ENCODE measurements around the gene RNASEH2A. TPM values are rescaled to one million over a fixed set of nuclear protein-coding genes. Genes with fewer than 3 reads are reported as not detected.
A peak's percentile ranks its signal among the peaks of the same experiment; 100 is the strongest.
"Not testable (repeated sequence)": the region's sequence is repeated elsewhere in the genome, so short reads cannot be mapped to it uniquely, and the experiment has no call there.

RNASEH2A gene
- polyA plus RNA-seq, 2 donors = 6.9 to 20.8 TPM

DNA sequence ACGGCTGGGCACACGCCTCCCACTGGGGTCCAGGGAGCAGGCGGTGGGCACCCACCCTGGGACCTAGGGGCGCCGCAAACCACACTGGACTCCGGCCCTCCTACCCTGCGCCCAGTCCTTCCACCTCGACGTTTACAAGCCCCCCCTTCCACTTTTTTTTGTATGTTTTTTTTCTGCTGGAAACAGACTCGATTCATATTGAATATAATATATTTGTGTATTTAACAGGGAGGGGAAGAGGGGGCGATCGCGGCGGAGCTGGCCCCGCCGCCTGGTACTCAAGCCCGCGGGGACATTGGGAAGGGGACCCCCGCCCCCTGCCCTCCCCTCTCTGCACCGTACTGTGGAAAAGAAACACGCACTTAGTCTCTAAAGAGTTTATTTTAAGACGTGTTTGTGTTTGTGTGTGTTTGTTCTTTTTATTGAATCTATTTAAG lies 13.5 kb upstream of the RNASEH2A start:
- Histone ChIP-seq H3K27me3 (ENCODE audit: control insufficient read depth in 1 of 2, insufficient read depth in 2 of 2, low read length in 2 of 2) (no peaks in the 10 kb centered on the region), H3K4me1 (ENCODE audit: control insufficient read depth in 2 of 2, insufficient read depth in 2 of 2, low read length in 1 of 2) (peaks cover 0 to 3% of the 10 kb centered on the region in 2 donors), H3K4me3 (ENCODE audit: low read depth in 1 of 2, low read length in 2 of 2) (peak overlapping the region; percentile 96 to 99), H3K9me3 (ENCODE audit: control insufficient read depth in 2 of 2, insufficient read depth in 1 of 2, low read depth in 1 of 2, low read length in 1 of 2) (no peaks in the 10 kb centered on the region), H3K36me3 (ENCODE audit: control insufficient read depth in 2 of 2, insufficient read depth in 2 of 2, low read length in 1 of 2) (peaks cover 0 to 4% of the 10 kb centered on the region in 2 donors), H3K27ac (ENCODE audit: low read depth in 2 of 2, low read length in 1 of 2) (peak overlapping the region; percentile 99 to 100)
- WGBS, 2 donors = 0% methylated on average over 22 of the region's 22 CpGs

DNA sequence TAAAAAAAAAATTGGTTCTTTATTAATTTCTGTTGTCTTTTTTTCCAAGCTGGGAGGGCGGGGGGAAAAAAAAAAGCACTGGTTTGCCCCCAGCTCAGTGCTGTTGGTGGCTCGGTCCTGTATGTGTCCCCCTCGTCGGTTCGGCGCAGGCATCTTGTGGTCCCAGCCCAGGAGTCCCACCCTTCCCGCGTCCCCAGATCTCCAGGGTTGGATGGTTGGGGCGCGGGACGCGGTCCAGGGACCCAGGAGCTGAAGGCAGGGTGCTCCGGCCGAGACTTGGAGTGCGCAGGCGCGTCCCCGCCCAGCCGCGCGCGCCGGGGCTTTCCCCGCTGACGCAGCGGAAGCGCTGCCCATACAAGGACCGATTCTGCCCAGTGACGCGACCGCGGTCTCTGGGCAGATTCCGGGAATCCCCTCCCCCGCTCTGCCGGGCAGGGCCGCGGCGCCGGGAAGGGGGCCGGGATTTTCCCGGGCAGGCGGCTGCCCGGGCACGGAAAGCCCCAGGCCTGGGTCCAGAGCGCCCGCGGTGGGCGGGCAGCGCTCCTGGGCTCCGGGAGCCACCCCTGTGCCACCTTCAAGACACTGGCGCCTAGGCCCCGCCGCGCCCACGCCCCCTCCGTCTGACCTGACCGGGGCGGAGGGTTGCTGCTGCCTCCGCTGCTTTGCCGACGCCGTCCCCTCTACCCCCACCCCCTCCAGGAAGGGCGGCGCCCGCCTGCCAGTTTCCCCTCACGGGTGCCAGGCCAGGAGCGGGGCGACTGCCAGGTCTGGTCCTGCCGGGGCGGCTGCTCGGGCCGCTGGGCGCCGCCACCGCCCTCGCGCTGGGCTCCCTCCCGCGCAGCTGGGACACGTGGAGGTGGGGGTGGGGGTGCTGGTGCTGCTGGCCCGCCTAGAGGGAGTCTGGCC lies 12.8 kb upstream of the RNASEH2A start:
- Histone ChIP-seq H3K9me3 (ENCODE audit: control insufficient read depth in 2 of 2, insufficient read depth in 1 of 2, low read depth in 1 of 2, low read length in 1 of 2) (no peaks in the 10 kb centered on the region), H3K36me3 (ENCODE audit: control insufficient read depth in 2 of 2, insufficient read depth in 2 of 2, low read length in 1 of 2) (peaks cover 0 to 4% of the 10 kb centered on the region in 2 donors), H3K27ac (ENCODE audit: low read depth in 2 of 2, low read length in 1 of 2) (peak overlapping the region; percentile 99 to 100), H3K4me3 (ENCODE audit: low read depth in 1 of 2, low read length in 2 of 2) (peak overlapping the region; percentile 96 to 99), H3K4me1 (ENCODE audit: control insufficient read depth in 2 of 2, insufficient read depth in 2 of 2, low read length in 1 of 2) (peaks cover 0 to under 1% of the 10 kb centered on the region in 2 donors), H3K27me3 (ENCODE audit: control insufficient read depth in 1 of 2, insufficient read depth in 2 of 2, low read length in 2 of 2) (no peaks in the 10 kb centered on the region)
- WGBS, 2 donors = 0 to 1% methylated on average over 74 to 81 of the region's 81 CpGs

DNA sequence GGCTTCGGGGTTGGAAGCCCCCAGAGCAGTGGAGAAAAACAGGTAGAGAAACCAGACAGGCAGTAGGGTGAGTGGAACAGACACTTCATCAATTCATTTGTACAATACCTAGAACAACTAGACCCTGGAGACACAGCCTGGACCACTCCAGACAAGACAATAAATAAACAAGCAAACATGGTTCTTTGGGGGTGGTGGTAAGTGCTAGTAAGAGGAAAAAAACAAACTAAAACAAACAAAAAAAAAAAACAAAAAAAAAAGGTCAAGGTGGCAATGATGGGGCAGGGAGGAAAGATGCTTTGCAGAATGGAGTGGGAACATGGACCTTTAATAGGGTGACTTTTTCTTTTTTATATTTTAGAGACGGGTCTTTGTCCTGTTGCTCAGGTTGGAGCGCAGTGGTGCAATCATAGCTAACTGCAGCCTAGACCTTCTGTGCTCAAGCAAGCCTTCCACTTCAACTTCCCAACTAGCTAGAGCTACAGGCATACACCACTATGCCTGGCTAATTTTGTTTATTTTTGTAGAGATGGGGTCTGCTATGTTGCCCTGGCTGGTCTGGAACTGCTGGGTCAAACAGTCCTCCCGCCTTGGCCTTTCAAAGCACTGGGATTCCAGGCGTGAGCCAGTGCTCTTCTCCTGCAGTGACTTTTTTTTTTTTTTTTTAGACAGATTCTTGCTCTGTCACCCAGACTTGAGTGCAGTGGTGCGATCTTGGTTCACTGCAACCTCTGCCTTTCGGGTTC lies 12.0 kb upstream of the RNASEH2A start:
- no peaks in the 10 kb centered on the region for H3K9me3 ChIP-seq (ENCODE audit: control insufficient read depth in 2 of 2, insufficient read depth in 1 of 2, low read depth in 1 of 2, low read length in 1 of 2)
- no peaks in the 10 kb centered on the region for H3K27me3 ChIP-seq (ENCODE audit: control insufficient read depth in 1 of 2, insufficient read depth in 2 of 2, low read length in 2 of 2)
- H3K4me1 ChIP-seq (ENCODE audit: control insufficient read depth in 2 of 2, insufficient read depth in 2 of 2, low read length in 1 of 2) = no peaks in the 10 kb centered on the region
- H3K27ac ChIP-seq (ENCODE audit: low read depth in 2 of 2, low read length in 1 of 2) = peak overlapping the region; percentile 99 to 100
- WGBS, 2 donors = 57 to 60% methylated on average over 7 of the region's 7 CpGs
- H3K36me3 ChIP-seq (ENCODE audit: control insufficient read depth in 2 of 2, insufficient read depth in 2 of 2, low read length in 1 of 2) = peaks cover 0 to 4% of the 10 kb centered on the region in 2 donors
- peak overlapping the region; percentile 96 to 99 for H3K4me3 ChIP-seq (ENCODE audit: low read depth in 1 of 2, low read length in 2 of 2)

DNA sequence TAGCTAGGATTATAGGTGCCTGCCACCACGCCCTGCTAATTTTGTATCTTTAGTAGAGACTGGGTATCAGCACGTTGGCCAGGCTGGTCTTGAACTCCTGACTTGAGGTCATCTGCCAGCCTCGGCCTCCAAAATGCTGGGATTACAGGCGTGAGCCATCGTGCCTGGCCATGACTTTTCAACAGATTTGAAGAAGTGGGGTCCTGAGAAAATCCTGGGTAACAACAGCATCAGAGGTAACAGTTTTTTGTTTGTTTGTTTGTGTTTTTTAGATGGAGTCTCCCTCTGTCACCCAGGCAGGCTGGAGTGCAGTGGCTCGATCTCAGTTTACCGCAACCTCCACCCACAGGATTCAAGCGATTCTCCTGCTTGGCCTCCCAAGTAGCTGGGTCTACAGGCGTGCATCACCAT lies 11.4 kb upstream of the RNASEH2A start:
- no peaks in the 10 kb centered on the region for H3K27me3 ChIP-seq (ENCODE audit: control insufficient read depth in 1 of 2, insufficient read depth in 2 of 2, low read length in 2 of 2)
- no peaks in the 10 kb centered on the region for H3K9me3 ChIP-seq (ENCODE audit: control insufficient read depth in 2 of 2, insufficient read depth in 1 of 2, low read depth in 1 of 2, low read length in 1 of 2)
- H3K4me3 ChIP-seq (ENCODE audit: low read depth in 1 of 2, low read length in 2 of 2) = no peak overlapping the region
- no peaks in the 10 kb centered on the region for H3K4me1 ChIP-seq (ENCODE audit: control insufficient read depth in 2 of 2, insufficient read depth in 2 of 2, low read length in 1 of 2)
- peaks cover 0 to 10% of the 10 kb centered on the region in 2 donors for H3K36me3 ChIP-seq (ENCODE audit: control insufficient read depth in 2 of 2, insufficient read depth in 2 of 2, low read length in 1 of 2)
- H3K27ac ChIP-seq (ENCODE audit: low read depth in 2 of 2, low read length in 1 of 2) = peak overlapping the region; percentile 85 to 99
- WGBS, 2 donors = 83 to 86% methylated on average over 9 of the region's 9 CpGs

DNA sequence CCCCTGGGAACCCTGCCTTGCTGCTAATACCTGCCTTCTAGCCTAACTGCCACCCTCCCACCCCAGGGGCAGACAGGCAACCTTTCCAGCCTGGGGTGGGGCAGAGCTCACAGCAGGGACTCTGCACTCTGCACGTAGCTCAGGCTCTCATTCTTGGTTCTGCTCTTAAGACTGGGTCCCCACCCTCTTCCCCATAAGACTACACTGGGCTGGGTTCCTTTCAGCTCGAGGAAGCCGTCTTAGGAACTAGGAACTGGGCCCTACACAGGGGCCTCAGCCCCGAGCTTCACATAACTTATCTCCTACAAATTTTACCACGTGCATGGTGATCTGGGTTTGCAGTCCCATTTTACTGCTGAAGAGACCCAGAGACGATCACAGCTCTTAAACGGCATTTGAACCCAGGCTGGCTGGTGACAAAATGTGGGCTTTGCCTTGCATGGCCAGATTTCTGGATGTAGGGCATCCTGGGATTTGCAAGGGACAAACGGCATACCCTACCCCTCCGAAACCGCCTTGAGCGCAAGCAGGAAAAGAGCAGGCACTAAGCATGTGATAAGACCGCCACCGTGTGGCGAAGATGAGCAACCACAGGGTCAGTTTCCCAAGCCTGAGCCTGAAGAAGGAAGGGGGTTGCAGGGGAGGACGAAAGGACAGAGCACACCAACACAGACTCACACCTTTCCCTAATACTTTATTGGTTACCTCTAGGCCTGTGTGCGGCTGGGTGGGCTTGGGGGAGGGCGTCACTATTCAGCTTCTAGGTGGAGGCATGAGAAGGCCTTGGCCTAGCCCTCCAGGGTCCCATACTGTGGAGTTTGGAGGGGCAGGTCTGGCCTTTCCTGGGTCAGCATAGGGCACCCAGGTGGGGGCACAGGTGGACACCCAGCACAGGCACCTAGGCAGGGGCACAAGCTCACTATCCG lies 10.0 kb upstream of the RNASEH2A start:
- no peaks in the 10 kb centered on the region for H3K9me3 ChIP-seq (ENCODE audit: control insufficient read depth in 2 of 2, insufficient read depth in 1 of 2, low read depth in 1 of 2, low read length in 1 of 2)
- H3K27ac ChIP-seq (ENCODE audit: low read depth in 2 of 2, low read length in 1 of 2) = peak overlapping the region; percentile 90 to 91
- no peaks in the 10 kb centered on the region for H3K27me3 ChIP-seq (ENCODE audit: control insufficient read depth in 1 of 2, insufficient read depth in 2 of 2, low read length in 2 of 2)
- peak overlapping the region; percentile 4 to 8 for H3K4me3 ChIP-seq (ENCODE audit: low read depth in 1 of 2, low read length in 2 of 2)
- peaks cover 0 to 15% of the 10 kb centered on the region in 2 donors for H3K36me3 ChIP-seq (ENCODE audit: control insufficient read depth in 2 of 2, insufficient read depth in 2 of 2, low read length in 1 of 2)
- H3K4me1 ChIP-seq (ENCODE audit: control insufficient read depth in 2 of 2, insufficient read depth in 2 of 2, low read length in 1 of 2) = peaks cover 3% of the 10 kb centered on the region in 2 donors
- 5 to 6% methylated on average over 18 of the region's 18 CpGs for WGBS, 2 donors

DNA sequence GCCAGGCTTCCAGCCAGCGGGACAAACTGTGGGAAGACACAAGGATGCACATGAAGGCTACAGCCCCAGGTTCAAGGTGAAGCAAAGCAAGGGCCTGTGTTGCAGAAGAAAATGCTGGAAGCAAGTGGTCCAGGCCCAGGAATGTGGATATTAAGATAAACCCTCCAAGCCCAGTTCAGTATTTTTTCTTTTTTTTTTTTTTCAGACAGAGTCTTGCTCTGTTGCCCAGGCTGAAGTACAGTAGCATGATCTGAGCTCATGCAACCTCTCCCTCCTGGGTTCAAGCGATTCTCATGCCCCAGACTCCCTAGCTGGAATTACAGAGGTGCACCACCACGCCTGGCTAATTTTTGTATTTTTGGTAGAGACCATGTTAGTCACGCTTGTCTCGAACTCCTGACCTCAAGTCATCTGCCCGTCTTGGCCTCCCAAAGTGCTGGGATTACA lies 9.2 kb upstream of the RNASEH2A start:
- 91 to 94% methylated on average over 6 of the region's 6 CpGs for WGBS, 2 donors
- Histone ChIP-seq H3K4me3 (ENCODE audit: low read depth in 1 of 2, low read length in 2 of 2) (no peak overlapping the region), H3K9me3 (ENCODE audit: control insufficient read depth in 2 of 2, insufficient read depth in 1 of 2, low read depth in 1 of 2, low read length in 1 of 2) (no peaks in the 10 kb centered on the region), H3K27ac (ENCODE audit: low read depth in 2 of 2, low read length in 1 of 2) (peak overlapping the region in 1 of 2 donors; percentile 90), H3K36me3 (ENCODE audit: control insufficient read depth in 2 of 2, insufficient read depth in 2 of 2, low read length in 1 of 2) (peaks cover 0 to 15% of the 10 kb centered on the region in 2 donors), H3K4me1 (ENCODE audit: control insufficient read depth in 2 of 2, insufficient read depth in 2 of 2, low read length in 1 of 2) (peaks cover 3% of the 10 kb centered on the region in 2 donors), H3K27me3 (ENCODE audit: control insufficient read depth in 1 of 2, insufficient read depth in 2 of 2, low read length in 2 of 2) (no peaks in the 10 kb centered on the region)

DNA sequence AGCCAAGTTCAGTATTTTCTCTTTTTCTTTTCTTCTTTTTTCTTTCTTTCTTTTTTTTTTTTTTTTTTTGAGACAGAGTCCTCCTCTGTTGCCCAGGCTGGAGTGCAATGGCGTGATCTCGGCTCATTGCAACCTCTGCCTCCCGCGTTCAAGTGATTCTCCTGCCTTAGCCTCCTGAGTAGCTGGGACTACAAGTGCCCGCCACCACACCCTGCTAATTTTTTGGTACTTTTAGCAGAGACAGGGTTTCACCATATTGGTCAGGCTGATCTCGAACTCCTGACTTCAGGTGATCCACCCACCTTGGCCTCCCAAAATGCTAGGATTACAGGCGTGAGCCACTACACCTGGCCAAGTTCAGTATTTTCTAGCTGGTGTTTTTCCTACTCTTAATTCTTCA lies 8.8 kb upstream of the RNASEH2A start:
- H3K27me3 ChIP-seq (ENCODE audit: control insufficient read depth in 1 of 2, insufficient read depth in 2 of 2, low read length in 2 of 2); H3K27ac ChIP-seq (ENCODE audit: low read depth in 2 of 2, low read length in 1 of 2); H3K4me3 ChIP-seq (ENCODE audit: low read depth in 1 of 2, low read length in 2 of 2); H3K4me1 ChIP-seq (ENCODE audit: control insufficient read depth in 2 of 2, insufficient read depth in 2 of 2, low read length in 1 of 2); H3K9me3 ChIP-seq (ENCODE audit: control insufficient read depth in 2 of 2, insufficient read depth in 1 of 2, low read depth in 1 of 2, low read length in 1 of 2): not testable (repeated sequence)
- H3K36me3 ChIP-seq (ENCODE audit: control insufficient read depth in 2 of 2, insufficient read depth in 2 of 2, low read length in 1 of 2) = peaks cover 0 to 12% of the 10 kb centered on the region in 2 donors
- WGBS, 2 donors = 95 to 97% methylated on average over 7 of the region's 7 CpGs

DNA sequence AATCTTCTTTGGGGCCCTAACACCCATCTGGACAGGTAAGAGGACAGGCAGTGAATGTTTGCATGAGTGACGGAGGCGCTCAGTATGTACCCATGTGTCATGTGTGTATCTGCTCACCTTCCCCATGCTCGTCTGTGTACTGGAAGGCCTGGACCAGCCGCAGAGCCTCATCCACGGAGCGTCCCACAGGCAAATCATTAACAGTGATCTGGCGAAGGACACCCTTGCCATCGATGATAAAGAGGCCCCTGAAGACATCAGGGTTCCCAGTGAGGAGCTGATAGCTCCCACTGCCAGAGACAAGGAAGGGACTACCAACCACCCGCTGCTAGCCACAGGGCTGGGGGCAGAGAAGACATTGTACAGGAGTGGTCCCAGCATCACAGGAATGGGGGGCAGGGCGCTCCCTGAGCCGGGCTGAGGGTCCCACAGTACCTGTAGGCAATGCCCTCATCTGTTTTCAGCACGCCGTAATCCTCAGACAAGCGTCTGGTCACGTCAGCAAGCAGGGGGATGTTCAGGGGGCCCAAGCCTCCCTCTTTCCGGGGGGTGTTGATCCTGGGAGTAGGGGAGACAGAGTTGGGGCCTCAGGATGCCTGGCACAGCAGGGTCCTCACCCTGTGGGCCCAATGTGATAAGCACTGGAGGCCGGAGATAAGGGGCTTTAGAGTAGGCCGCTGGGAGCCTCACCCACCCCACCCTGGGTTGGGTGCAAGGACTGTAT lies 6.5 kb upstream of the RNASEH2A start:
- no peaks in the 10 kb centered on the region for H3K9me3 ChIP-seq (ENCODE audit: control insufficient read depth in 2 of 2, insufficient read depth in 1 of 2, low read depth in 1 of 2, low read length in 1 of 2)
- peaks cover 3% of the 10 kb centered on the region in 2 donors for H3K4me1 ChIP-seq (ENCODE audit: control insufficient read depth in 2 of 2, insufficient read depth in 2 of 2, low read length in 1 of 2)

More for the DNA sequence above, 6.5 kb upstream of the RNASEH2A start:
- WGBS, 2 donors = 86 to 91% methylated on average over 18 of the region's 18 CpGs
- peaks cover 0 to 10% of the 10 kb centered on the region in 2 donors for H3K36me3 ChIP-seq (ENCODE audit: control insufficient read depth in 2 of 2, insufficient read depth in 2 of 2, low read length in 1 of 2)
- peak overlapping the region in 1 of 2 donors; percentile 84 for H3K4me3 ChIP-seq (ENCODE audit: low read depth in 1 of 2, low read length in 2 of 2)
- no peak overlapping the region for H3K27ac ChIP-seq (ENCODE audit: low read depth in 2 of 2, low read length in 1 of 2)
- H3K27me3 ChIP-seq (ENCODE audit: control insufficient read depth in 1 of 2, insufficient read depth in 2 of 2, low read length in 2 of 2) = no peaks in the 10 kb centered on the region
